Activated CD8-positive, alpha-beta memory T cell treated with anti-CD3 and anti-CD28 coated beads for 1 hour (primary cell): Measurements from ENCODE around the gene SPATA31D3.
"Not testable (repeated sequence)": the region's sequence is repeated elsewhere in the genome, so short reads cannot be mapped to it uniquely, and the experiment has no call there.

Source experiments
- DNase-seq, 2 donors: peaks; one replicate each; pipeline ENCODE4 v3.0.0-alpha.2; 2020; ENCODE audit warnings: low read depth in 1 of 2; ENCODE audit errors: extremely low read depth in 1 of 2

Gene SPATA31D3

GRCh38 chr9:81976351-81976750 is 33.1 kb downstream of the SPATA31D3 start:
- DNase-seq, result no peak

- no peak for DNase-seq
Observed at GRCh38 chr9:81979196-81979595, 35.9 kb downstream of the SPATA31D3 start.

GRCh38 chr9:81980568-81980967 is 37.3 kb downstream of the SPATA31D3 start:
- DNase-seq, result no peak

GRCh38 chr9:81981883-81982282 is 38.6 kb downstream of the SPATA31D3 start:
- DNase-seq, result no peak

- no peak for DNase-seq
Observed at GRCh38 chr9:81984928-81985327, 41.6 kb downstream of the SPATA31D3 start.

GRCh38 chr9:81986051-81986450 is 42.8 kb downstream of the SPATA31D3 start:
- no peak for DNase-seq

GRCh38 chr9:81988472-81988871 is 45.2 kb downstream of the SPATA31D3 start, which contains the start of gene SPATA31D1:
SPATA31D1 (plus strand) TSS chr9:81988772; CDS start chr9:81988819, 47 bp downstream.
- not testable (repeated sequence) for DNase-seq

- no peak for DNase-seq
Observed at GRCh38 chr9:81989700-81990099, 46.4 kb downstream of the SPATA31D3 start.

- DNase-seq, result no peak
Observed at GRCh38 chr9:81993656-81994055, 50.4 kb downstream of the SPATA31D3 start.
